Measurements from ENCODE around the gene BOK. TPM values are rescaled to one million over a fixed set of nuclear protein-coding genes. Genes with fewer than 3 reads are reported as not detected.
A peak's percentile ranks its signal among the peaks of the same experiment; 100 is the strongest.

BOK gene
- total and polyA plus RNA-seq, 2 of the 13 experiments (the other 11 are each of a cell fraction or from before 2014, with no cell fraction given) = 35.5 to 39.2 TPM

DNA sequence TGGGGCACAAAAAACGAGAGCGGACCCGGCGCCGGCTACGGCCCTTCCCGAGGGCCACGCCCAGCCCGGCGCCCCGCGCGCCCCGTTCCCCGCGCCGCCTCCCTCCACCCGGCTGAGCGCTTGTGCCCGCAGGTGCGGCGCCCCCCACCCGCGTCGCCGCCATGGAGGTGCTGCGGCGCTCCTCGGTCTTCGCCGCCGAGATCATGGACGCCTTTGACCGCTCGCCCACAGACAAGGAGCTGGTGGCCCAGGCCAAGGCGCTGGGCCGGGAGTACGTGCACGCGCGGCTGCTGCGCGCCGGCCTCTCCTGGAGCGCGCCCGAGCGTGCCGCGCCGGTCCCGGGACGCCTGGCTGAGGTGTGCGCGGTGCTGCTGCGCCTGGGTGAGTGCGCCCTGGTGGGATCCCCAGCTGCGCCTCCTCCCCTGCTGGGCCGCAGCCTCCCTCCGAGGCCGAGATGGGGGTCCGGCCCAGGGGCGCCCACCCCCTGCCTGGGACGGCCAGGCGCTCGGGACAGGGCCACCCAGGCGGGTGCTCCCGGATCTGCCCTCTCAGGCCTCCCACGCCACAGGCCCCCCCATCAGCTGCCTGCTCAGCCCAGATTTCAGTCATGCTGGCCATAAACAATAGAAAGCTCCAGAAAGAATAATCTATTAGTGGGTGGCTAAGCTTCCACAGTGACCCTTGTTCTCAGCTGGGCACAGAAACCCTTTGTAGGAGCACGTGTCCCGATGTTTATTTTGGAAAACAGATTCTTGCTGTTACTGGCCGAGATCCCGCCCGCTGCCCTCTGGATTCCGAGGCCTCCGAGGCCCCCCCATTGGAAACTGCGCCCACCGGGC, 997 bp downstream of the BOK start (continued):
- TF ChIP-seq, protein P1, sequence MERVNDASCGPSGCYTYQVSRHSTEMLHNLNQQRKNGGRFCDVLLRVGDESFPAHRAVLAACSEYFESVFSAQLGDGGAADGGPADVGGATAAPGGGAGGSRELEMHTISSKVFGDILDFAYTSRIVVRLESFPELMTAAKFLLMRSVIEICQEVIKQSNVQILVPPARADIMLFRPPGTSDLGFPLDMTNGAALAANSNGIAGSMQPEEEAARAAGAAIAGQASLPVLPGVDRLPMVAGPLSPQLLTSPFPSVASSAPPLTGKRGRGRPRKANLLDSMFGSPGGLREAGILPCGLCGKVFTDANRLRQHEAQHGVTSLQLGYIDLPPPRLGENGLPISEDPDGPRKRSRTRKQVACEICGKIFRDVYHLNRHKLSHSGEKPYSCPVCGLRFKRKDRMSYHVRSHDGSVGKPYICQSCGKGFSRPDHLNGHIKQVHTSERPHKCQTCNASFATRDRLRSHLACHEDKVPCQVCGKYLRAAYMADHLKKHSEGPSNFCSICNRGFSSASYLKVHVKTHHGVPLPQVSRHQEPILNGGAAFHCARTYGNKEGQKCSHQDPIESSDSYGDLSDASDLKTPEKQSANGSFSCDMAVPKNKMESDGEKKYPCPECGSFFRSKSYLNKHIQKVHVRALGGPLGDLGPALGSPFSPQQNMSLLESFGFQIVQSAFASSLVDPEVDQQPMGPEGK (CRISPR knock-in tag; IDR thresholded peaks at IDR 0.05) = peak; percentile 92
- TF ChIP-seq ZSCAN12 (CRISPR knock-in tag; IDR thresholded peaks at IDR 0.05) = 0 out of 2 replicates have a peak, but pooled peaks have one; percentile 21
- TF ChIP-seq ETV5 (CRISPR knock-in tag; IDR thresholded peaks at IDR 0.05; ENCODE audit: borderline replicate concordance) = no peak
- TF ChIP-seq, protein P2, sequence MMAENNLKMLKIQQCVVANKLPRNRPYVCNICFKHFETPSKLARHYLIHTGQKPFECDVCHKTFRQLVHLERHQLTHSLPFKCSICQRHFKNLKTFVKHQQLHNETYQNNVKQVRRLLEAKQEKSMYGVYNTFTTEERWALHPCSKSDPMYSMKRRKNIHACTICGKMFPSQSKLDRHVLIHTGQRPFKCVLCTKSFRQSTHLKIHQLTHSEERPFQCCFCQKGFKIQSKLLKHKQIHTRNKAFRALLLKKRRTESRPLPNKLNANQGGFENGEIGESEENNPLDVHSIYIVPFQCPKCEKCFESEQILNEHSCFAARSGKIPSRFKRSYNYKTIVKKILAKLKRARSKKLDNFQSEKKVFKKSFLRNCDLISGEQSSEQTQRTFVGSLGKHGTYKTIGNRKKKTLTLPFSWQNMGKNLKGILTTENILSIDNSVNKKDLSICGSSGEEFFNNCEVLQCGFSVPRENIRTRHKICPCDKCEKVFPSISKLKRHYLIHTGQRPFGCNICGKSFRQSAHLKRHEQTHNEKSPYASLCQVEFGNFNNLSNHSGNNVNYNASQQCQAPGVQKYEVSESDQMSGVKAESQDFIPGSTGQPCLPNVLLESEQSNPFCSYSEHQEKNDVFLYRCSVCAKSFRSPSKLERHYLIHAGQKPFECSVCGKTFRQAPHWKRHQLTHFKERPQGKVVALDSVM (CRISPR knock-in tag; IDR thresholded peaks at IDR 0.05) = no peak
- TF ChIP-seq ZNF101 (CRISPR knock-in tag; IDR thresholded peaks at IDR 0.05; ENCODE audit: borderline replicate concordance, low read depth) = no peak
- TF ChIP-seq FOXM1 (CRISPR knock-in tag; IDR thresholded peaks at IDR 0.05) = no peak; the same call in 1 of the 2 replicates
- TF ChIP-seq, protein P3, sequence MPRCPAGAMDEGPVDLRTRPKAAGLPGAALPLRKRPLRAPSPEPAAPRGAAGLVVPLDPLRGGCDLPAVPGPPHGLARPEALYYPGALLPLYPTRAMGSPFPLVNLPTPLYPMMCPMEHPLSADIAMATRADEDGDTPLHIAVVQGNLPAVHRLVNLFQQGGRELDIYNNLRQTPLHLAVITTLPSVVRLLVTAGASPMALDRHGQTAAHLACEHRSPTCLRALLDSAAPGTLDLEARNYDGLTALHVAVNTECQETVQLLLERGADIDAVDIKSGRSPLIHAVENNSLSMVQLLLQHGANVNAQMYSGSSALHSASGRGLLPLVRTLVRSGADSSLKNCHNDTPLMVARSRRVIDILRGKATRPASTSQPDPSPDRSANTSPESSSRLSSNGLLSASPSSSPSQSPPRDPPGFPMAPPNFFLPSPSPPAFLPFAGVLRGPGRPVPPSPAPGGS (CRISPR knock-in tag; IDR thresholded peaks at IDR 0.05) = no peak
- TF ChIP-seq ZNF883 (CRISPR knock-in tag; IDR thresholded peaks at IDR 0.05; ENCODE audit: not compliant biosample characterization) = no peak
- TF ChIP-seq, protein P4, sequence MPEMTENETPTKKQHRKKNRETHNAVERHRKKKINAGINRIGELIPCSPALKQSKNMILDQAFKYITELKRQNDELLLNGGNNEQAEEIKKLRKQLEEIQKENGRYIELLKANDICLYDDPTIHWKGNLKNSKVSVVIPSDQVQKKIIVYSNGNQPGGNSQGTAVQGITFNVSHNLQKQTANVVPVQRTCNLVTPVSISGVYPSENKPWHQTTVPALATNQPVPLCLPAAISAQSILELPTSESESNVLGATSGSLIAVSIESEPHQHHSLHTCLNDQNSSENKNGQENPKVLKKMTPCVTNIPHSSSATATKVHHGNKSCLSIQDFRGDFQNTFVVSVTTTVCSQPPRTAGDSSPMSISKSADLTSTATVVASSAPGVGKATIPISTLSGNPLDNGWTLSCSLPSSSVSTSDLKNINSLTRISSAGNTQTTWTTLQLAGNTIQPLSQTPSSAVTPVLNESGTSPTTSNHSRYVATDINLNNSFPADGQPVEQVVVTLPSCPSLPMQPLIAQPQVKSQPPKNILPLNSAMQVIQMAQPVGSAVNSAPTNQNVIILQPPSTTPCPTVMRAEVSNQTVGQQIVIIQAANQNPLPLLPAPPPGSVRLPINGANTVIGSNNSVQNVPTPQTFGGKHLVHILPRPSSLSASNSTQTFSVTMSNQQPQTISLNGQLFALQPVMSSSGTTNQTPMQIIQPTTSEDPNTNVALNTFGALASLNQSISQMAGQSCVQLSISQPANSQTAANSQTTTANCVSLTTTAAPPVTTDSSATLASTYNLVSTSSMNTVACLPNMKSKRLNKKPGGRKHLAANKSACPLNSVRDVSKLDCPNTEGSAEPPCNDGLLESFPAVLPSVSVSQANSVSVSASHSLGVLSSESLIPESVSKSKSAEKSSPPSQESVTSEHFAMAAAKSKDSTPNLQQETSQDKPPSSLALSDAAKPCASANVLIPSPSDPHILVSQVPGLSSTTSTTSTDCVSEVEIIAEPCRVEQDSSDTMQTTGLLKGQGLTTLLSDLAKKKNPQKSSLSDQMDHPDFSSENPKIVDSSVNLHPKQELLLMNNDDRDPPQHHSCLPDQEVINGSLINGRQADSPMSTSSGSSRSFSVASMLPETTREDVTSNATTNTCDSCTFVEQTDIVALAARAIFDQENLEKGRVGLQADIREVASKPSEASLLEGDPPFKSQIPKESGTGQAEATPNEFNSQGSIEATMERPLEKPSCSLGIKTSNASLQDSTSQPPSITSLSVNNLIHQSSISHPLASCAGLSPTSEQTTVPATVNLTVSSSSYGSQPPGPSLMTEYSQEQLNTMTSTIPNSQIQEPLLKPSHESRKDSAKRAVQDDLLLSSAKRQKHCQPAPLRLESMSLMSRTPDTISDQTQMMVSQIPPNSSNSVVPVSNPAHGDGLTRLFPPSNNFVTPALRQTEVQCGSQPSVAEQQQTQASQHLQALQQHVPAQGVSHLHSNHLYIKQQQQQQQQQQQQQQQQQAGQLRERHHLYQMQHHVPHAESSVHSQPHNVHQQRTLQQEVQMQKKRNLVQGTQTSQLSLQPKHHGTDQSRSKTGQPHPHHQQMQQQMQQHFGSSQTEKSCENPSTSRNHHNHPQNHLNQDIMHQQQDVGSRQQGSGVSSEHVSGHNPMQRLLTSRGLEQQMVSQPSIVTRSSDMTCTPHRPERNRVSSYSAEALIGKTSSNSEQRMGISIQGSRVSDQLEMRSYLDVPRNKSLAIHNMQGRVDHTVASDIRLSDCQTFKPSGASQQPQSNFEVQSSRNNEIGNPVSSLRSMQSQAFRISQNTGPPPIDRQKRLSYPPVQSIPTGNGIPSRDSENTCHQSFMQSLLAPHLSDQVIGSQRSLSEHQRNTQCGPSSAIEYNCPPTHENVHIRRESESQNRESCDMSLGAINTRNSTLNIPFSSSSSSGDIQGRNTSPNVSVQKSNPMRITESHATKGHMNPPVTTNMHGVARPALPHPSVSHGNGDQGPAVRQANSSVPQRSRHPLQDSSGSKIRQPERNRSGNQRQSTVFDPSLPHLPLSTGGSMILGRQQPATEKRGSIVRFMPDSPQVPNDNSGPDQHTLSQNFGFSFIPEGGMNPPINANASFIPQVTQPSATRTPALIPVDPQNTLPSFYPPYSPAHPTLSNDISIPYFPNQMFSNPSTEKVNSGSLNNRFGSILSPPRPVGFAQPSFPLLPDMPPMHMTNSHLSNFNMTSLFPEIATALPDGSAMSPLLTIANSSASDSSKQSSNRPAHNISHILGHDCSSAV (CRISPR knock-in tag; IDR thresholded peaks at IDR 0.05; ENCODE audit: borderline replicate concordance) = no peak
- no peak for TF ChIP-seq ZNF136 (CRISPR knock-in tag; IDR thresholded peaks at IDR 0.05; ENCODE audit: low read depth)
- peak; percentile 60; the same call in 1 of the 2 replicates for TF ChIP-seq ARHGAP35 (CRISPR knock-in tag; IDR thresholded peaks at IDR 0.05; ENCODE audit: borderline replicate concordance)
- TF ChIP-seq SOX13 (IDR thresholded peaks at IDR 0.05) = no peak
- peak in 1 of 2 experiments; percentile 80; a peak in 1 of 4 replicates for TF ChIP-seq SOX13 (CRISPR knock-in tag; conservative IDR thresholded peaks at IDR 0.05 in 1 of 2, IDR thresholded peaks at IDR 0.05 in 1 of 2)
- peak; percentile 81; the same call in 1 of the 2 replicates for TF ChIP-seq ZSCAN9 (CRISPR knock-in tag; IDR thresholded peaks at IDR 0.05; ENCODE audit: borderline replicate concordance)
